Breast epithelium (tissue), 3 donors: ENCODE data around the gene CALHM3.

ENCODE experiments used
- POLR2A ChIP-seq: fragments of 450-650 bp; IDR thresholded peaks from one replicate; pipeline ENCODE4 v1.6.1; 2016; ENCODE audit warnings: antibody characterized with exemption, mild to moderate bottlenecking, moderate library complexity
- POLR2AphosphoS5 ChIP-seq, 3 donors: sonication (generic); formaldehyde crosslinking; IDR thresholded peaks; one replicate each; pipeline ENCODE4 v1.6.1; 2017; ENCODE audit warnings: antibody characterized with exemption in 3 of 3
- TF ChIP-seq, protein P1 (sequence below), 3 donors: fragments of 450-650 bp; IDR thresholded peaks; one replicate each; pipeline ENCODE4 v1.5.1; 2016 to 2017; ENCODE audit warnings: antibody characterized with exemption in 3 of 3, mild to moderate bottlenecking in 3 of 3, moderate library complexity in 3 of 3

DNA sequence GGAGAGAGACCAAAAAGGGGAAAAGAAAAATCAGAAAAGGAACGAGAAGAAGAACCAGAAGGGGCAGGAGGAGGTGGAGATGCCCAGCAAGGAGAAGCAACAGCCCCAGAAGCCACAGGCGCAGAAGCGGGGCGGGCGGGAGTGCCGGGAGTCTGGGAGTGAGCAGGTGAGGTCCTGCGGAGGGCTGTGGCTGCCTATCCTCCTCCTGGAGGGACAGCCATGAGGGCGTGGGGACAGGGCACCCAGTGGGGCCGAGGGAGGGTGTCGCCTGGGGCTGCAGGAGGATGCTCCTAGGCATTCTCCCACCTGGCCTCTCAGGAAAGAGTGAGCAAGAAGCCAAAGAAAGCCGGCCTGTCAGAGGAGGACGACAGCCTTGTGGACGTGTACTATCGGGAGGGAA lies 38.6 kb downstream of the CALHM3 start:
- TF ChIP-seq, protein P1, sequence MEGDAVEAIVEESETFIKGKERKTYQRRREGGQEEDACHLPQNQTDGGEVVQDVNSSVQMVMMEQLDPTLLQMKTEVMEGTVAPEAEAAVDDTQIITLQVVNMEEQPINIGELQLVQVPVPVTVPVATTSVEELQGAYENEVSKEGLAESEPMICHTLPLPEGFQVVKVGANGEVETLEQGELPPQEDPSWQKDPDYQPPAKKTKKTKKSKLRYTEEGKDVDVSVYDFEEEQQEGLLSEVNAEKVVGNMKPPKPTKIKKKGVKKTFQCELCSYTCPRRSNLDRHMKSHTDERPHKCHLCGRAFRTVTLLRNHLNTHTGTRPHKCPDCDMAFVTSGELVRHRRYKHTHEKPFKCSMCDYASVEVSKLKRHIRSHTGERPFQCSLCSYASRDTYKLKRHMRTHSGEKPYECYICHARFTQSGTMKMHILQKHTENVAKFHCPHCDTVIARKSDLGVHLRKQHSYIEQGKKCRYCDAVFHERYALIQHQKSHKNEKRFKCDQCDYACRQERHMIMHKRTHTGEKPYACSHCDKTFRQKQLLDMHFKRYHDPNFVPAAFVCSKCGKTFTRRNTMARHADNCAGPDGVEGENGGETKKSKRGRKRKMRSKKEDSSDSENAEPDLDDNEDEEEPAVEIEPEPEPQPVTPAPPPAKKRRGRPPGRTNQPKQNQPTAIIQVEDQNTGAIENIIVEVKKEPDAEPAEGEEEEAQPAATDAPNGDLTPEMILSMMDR (IDR thresholded peaks at IDR 0.05) = no peak
- TF ChIP-seq POLR2AphosphoS5 (IDR thresholded peaks at IDR 0.05) (no peak), POLR2A (no peak)
